Endodermal cell (in vitro differentiated cells): ENCODE measurements around the gene KRTAP9-2. TPM values are rescaled to one million over a fixed set of nuclear protein-coding genes. Genes with fewer than 3 reads are reported as not detected.
"Not testable (repeated sequence)": the region's sequence is repeated elsewhere in the genome, so short reads cannot be mapped to it uniquely, and the experiment has no call there.

ENCODE experiments used
- DNase-seq: peaks from one replicate; pipeline ENCODE4 v3.0.0-alpha.2; 2017
- H3K27ac ChIP-seq: 2 replicates; pipeline ENCODE4 v1.5.1; 2013; ENCODE audit warnings: mild to moderate bottlenecking, low read depth, low read length, moderate library complexity
- H3K27me3 ChIP-seq: 2 replicates; pipeline ENCODE4 v1.6.1; 2013; ENCODE audit warnings: mild to moderate bottlenecking, low read length, moderate library complexity; ENCODE audit not compliant: insufficient read depth, control insufficient read depth, poor library complexity, severe bottlenecking
- H3K36me3 ChIP-seq: 2 replicates; pipeline ENCODE4 v1.7.0; 2013; ENCODE audit warnings: mild to moderate bottlenecking, low read length, moderate library complexity; ENCODE audit not compliant: control insufficient read depth, insufficient read depth
- H3K4me1 ChIP-seq: one replicate; pipeline ENCODE4 v1.7.0; 2013; ENCODE audit warnings: low read length; ENCODE audit not compliant: control insufficient read depth, insufficient read depth
- H3K4me3 ChIP-seq: 2 replicates; pipeline ENCODE4 v1.5.1; 2013; ENCODE audit warnings: mild to moderate bottlenecking, low read length, moderate library complexity
- H3K9ac ChIP-seq: 2 replicates; pipeline ENCODE4 v1.6.1; 2013; ENCODE audit warnings: mild to moderate bottlenecking, low read length, moderate library complexity; ENCODE audit not compliant: poor library complexity, severe bottlenecking; ENCODE audit errors: extremely low read depth
- H3K9me3 ChIP-seq: 2 replicates; pipeline ENCODE4 v1.6.1; 2013; ENCODE audit warnings: mild to moderate bottlenecking, low read length, moderate library complexity; ENCODE audit not compliant: control insufficient read depth
- H3K27ac Mint-ChIP-seq: 2 replicates; pipeline ENCODE4 v1.8.0; 2020; ENCODE audit warnings: mixed read lengths
- H3K27me3 Mint-ChIP-seq: 2 replicates; pipeline ENCODE4 v1.8.0; 2021; ENCODE audit warnings: mild to moderate bottlenecking, mixed read lengths; ENCODE audit not compliant: insufficient read depth
- H3K36me3 Mint-ChIP-seq: 2 replicates; pipeline ENCODE4 v1.8.0; 2020; ENCODE audit warnings: low read depth, mixed read lengths
- H3K4me1 Mint-ChIP-seq: 2 replicates; pipeline ENCODE4 v1.8.0; 2020; ENCODE audit warnings: mixed read lengths
- H3K4me3 Mint-ChIP-seq: 2 replicates; pipeline ENCODE4 v1.8.0; 2020; ENCODE audit warnings: mild to moderate bottlenecking, moderate library complexity, mixed read lengths
- H3K9me3 Mint-ChIP-seq: 2 replicates; pipeline ENCODE4 v1.8.0; 2020; ENCODE audit warnings: mild to moderate bottlenecking, mixed read lengths
- CTCF ChIP-seq: fragments of 200-600 bp; sonication (generic); conservative IDR thresholded peaks from 2 replicates; pipeline ENCODE4 v1.5.0; 2021; ENCODE audit warnings: antibody characterized with exemption, mild to moderate bottlenecking
- WGBS, 2 experiments: methylation state at CpG; one replicate each; pipeline versions ENCODE4 v1.1.5 to v1.1.7; 2013; ENCODE audit warnings: missing lambda C conversion rate in 2 of 2, mixed read lengths in 1 of 2; ENCODE audit not compliant: insufficient coverage in 1 of 2, insufficient read length in 1 of 2; 5-methylcytosine and 5-hydroxymethylcytosine counted together
- total RNA-seq, 2 donors: library from RNA; stranded (reverse); fragmentation: NEBNext Ultra II Directional in 1 of 2; extraction: Animal tissue kit (Norgen Biotek cat#: 25700) in 1 of 2; gene quantifications; 2 replicates in 1 of 2; 3 replicates in 1 of 2; pipeline ENCODE4 v1.2.1, GENCODE V29; 2021

The KRTAP9-2 gene
- total RNA-seq, 2 donors from 2014 or later, result not detected

DNA sequence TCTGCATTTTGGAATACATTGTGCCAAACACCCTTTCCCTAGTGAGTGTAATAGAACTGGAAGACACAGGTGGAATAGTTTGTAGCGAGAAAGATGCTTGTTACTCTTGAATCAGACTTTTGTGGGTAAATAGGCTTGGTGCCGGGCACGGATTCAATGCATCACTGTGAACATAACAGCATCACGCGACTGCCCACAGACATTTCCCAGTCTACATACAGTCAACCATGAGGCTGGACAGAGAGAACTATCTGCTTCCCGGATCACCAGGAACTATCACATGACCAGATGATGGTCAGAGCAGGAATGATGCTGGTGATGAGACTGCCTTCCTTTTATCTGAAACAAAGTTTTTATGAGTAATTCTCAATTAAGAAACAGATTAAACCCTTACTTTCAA is 397 bp upstream of the KRTAP9-2 start:
- no peaks in the 10 kb centered on the region for H3K9me3 ChIP-seq
- Mint-ChIP-seq H3K4me3 (no peak overlapping the region), H3K9me3 (no peaks in the 10 kb centered on the region), H3K4me1 (peaks cover 4% of the 10 kb centered on the region), H3K27ac (no peak overlapping the region), H3K36me3 (no peaks in the 10 kb centered on the region), H3K27me3 (peaks cover 5% of the 10 kb centered on the region)
- H3K4me3 ChIP-seq, result no peak overlapping the region
- DNase-seq, result no peak
- no peak overlapping the region for H3K27ac ChIP-seq
- H3K9ac ChIP-seq, result no peak overlapping the region
- TF ChIP-seq CTCF, result no peak
- no peaks in the 10 kb centered on the region for H3K4me1 ChIP-seq
- WGBS, 2 experiments, result 95 to 96% methylated on average over 3 to 6 of the region's 6 CpGs
- H3K27me3 ChIP-seq, result no peaks in the 10 kb centered on the region
- H3K36me3 ChIP-seq, result no peaks in the 10 kb centered on the region

DNA sequence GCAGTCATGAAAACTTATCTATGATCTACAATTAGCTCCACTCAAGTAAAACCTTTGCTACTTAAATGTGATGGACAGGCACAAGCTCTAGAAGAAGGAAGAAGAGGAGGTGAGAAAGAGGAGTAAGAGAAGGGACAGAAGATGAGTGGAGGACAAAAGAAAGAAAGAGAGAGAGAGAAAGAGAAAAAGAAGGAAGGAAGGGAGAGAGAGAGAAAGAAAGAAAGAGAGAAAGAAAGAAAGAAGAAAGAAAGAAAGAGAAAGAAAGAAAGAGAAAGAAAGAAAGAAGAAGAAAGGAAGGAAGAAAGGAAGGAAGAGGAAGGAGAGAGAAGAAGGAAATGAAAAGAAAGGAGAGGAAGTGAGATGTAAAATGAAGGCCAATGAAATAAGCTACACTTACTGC is 3.6 kb downstream of the KRTAP9-2 start:
- Mint-ChIP-seq H3K9me3 (no peaks in the 10 kb centered on the region), H3K4me1 (no peaks in the 10 kb centered on the region), H3K4me3 (no peak overlapping the region), H3K27ac (no peak overlapping the region), H3K27me3 (peaks cover 11% of the 10 kb centered on the region), H3K36me3 (no peaks in the 10 kb centered on the region)
- no peak overlapping the region for H3K4me3 ChIP-seq
- H3K9ac ChIP-seq, result no peak overlapping the region
- H3K27ac ChIP-seq, result no peak overlapping the region
- no peaks in the 10 kb centered on the region for H3K4me1 ChIP-seq
- no peaks in the 10 kb centered on the region for H3K36me3 ChIP-seq
- no peak for TF ChIP-seq CTCF
- no peak for DNase-seq
- peaks cover 1% of the 10 kb centered on the region for H3K27me3 ChIP-seq
- H3K9me3 ChIP-seq, result no peaks in the 10 kb centered on the region

DNA sequence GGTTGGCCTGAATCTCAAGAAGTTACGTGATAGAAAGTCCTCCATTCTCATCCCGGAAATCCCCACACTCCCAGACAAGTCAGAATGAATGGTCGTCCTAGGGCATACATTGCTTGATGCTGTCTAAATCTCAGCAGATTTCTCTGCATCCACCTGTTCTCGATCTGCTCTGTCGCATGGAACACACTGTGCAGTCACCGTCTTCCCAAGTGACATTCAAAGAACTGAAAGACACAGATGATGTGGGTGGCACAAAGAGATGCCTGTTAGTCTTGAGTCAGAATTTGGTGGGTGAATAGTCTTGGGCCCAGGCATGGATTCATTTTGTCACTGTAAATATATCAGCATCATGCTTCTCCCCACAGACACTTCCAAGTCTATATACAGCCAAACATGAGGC is 5.3 kb downstream of the KRTAP9-2 start:
- H3K9ac ChIP-seq, result no peak overlapping the region
- Mint-ChIP-seq H3K27ac (no peak overlapping the region), H3K27me3 (peaks cover 22% of the 10 kb centered on the region), H3K4me1 (no peaks in the 10 kb centered on the region), H3K9me3 (no peaks in the 10 kb centered on the region), H3K4me3 (no peak overlapping the region), H3K36me3 (no peaks in the 10 kb centered on the region)
- WGBS, 2 experiments, result 88 to 89% methylated on average over 6 of the region's 6 CpGs
- no peaks in the 10 kb centered on the region for H3K36me3 ChIP-seq
- H3K4me3 ChIP-seq, result no peak overlapping the region
- DNase-seq, result no peak
- TF ChIP-seq CTCF, result no peak
- no peaks in the 10 kb centered on the region for H3K4me1 ChIP-seq
- H3K27ac ChIP-seq, result no peak overlapping the region
- H3K27me3 ChIP-seq, result peaks cover 8% of the 10 kb centered on the region
- no peaks in the 10 kb centered on the region for H3K9me3 ChIP-seq

DNA sequence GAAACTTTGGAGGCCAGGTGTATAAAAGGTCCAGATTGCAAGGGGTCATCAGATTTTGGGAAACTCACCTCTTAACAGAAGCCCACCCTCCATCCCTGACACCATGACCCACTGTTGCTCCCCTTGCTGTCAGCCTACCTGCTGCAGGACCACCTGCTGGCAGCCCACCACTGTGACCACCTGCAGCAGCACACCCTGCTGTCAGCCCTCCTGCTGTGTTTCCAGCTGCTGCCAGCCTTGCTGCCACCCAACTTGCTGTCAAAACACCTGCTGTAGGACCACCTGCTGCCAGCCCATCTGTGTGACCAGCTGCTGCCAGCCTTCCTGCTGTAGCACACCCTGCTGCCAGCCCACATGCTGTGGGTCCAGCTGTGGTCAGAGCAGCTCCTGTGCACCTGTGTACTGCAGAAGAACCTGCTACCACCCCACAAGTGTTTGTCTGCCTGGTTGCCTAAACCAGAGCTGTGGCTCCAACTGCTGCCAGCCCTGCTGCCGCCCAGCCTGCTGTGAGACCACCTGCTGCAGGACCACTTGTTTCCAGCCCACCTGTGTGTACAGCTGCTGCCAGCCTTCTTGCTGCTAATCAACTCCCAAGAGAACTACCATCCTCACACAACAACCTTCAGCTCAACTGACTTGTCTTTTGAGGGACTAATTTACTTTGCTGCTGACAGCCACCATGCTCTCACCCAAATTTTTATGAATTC is 6.1 kb downstream of the KRTAP9-2 start, which contains the start of gene KRTAP9-3:
Gene KRTAP9-3 (plus strand): TSS at position 51 of the 707 bp plus-strand sequence. CDS start 53 bp downstream, at position 104.
- H3K4me1 ChIP-seq, H3K27ac Mint-ChIP-seq, H3K9ac ChIP-seq, H3K27ac ChIP-seq, H3K4me3 ChIP-seq, H3K36me3 Mint-ChIP-seq, H3K9me3 Mint-ChIP-seq, DNase-seq, H3K9me3 ChIP-seq, H3K27me3 ChIP-seq, H3K4me1 Mint-ChIP-seq, H3K4me3 Mint-ChIP-seq, H3K36me3 ChIP-seq: not testable (repeated sequence)
- H3K27me3 Mint-ChIP-seq, result peaks cover 25% of the 10 kb centered on the region
- WGBS, 2 experiments, result 87% methylated on average over 1 of the region's 1 CpG; no CpG with 5 or more reads in 1 of the 2 experiments

DNA sequence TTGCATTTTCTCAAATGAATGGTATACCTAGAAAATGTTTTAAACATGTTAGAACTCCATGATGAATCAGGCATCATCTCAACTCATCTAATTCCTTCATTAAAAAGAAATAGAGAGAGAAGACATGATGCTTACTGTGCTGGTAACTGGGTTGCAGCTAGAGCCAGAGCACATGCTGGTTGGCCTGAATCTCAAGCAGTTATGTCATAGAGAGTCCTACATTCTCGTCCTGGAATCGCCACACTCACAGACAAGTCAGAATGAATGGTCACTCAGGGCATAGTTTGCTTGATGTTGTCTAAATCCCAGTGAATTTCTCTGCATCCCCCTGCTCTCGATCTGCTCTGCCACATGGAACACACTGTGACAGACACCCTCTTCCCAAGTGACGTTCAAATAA is 10.7 kb downstream of the KRTAP9-2 start:
- peaks cover 18% of the 10 kb centered on the region for H3K9me3 Mint-ChIP-seq
- not testable (repeated sequence) for H3K27ac Mint-ChIP-seq, DNase-seq, H3K36me3 ChIP-seq, H3K4me3 ChIP-seq, H3K36me3 Mint-ChIP-seq, H3K9me3 ChIP-seq, H3K4me1 Mint-ChIP-seq, H3K9ac ChIP-seq, H3K27ac ChIP-seq, H3K4me1 ChIP-seq, H3K27me3 ChIP-seq, H3K4me3 Mint-ChIP-seq
- H3K27me3 Mint-ChIP-seq, result peaks cover 37% of the 10 kb centered on the region
- 84 to 93% methylated on average over 2 to 4 of the region's 4 CpGs for WGBS, 2 experiments
